Measurements from ENCODE around the gene CORO2A.

DNA sequence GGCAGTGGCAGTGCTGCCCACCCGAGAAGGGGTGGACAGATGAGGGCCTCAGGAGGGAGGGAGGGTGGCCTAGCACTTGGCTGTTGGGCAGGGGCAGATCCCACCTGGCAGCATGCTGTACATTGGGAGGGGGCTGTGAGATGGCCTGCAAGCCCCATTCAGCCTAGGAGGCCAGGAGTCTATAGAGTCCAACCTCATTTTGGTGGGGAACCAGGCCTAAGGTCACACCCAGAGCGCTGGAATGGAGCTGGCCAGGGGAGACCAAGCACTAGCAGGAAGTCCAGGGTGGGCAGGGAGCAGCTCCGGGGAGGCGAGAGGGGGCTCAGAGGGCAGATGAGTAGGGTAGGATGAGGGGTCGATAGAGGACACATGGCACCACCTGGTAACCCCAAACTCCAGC lies 96.3 kb downstream of the CORO2A start:
- no peak for TF ChIP-seq POLR2A (IDR thresholded peaks at IDR 0.05; ENCODE audit: low read depth, low read length)
- no peak for TF ChIP-seq POLR2AphosphoS5 (IDR thresholded peaks at IDR 0.05; ENCODE audit: low read depth, low read length)
